ENCODE results near the gene COL1A1.
A peak's percentile ranks its signal among the peaks of the same experiment; 100 is the strongest.

DNA sequence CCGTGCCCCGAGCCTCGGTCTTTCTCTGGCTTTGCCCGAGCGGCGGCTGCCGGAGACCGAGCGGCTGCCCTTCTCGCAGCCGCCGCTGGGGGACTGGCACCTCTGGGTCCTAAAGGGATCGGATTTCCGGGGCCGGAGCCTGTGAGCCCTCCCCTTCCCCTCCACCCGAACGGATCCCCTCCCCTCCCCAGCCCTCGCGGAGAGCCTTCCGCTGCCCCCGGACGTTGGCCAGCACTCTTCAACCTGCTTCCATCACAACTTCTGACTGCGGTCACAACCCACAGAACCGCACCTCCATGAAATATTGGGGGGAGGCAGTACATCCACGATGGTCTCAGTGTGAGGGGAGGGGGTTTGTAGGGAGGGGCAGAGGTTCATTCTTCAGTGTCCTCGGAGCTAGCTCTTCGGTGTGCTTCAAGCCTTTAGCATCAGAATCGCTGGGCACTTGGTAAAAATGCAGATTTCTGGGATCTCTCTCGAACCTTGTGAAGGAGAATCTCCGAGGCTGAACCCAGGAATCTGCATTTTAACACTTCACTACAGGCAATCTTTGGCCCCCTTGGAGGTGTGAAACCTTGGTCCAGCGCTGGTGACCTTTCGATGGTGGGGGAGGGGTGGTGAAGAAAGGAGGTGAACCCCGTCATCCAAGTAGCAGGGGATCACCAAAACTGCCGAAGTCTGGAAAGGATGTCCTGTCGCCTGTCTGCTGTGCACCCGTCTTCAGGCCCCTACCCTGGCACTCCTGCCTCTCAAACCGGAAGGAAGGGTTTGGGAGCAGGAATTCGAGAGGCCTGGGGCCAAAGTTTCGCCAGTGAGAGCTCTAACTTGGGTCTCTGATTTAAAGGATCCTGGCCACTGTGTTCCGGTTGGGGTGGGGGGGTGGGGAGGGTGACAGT, 50.1 kb downstream of the COL1A1 start:
- TF ChIP-seq EP300 (IDR thresholded peaks at IDR 0.05; ENCODE audit: borderline replicate concordance): no peak
- TF ChIP-seq, protein P1, sequence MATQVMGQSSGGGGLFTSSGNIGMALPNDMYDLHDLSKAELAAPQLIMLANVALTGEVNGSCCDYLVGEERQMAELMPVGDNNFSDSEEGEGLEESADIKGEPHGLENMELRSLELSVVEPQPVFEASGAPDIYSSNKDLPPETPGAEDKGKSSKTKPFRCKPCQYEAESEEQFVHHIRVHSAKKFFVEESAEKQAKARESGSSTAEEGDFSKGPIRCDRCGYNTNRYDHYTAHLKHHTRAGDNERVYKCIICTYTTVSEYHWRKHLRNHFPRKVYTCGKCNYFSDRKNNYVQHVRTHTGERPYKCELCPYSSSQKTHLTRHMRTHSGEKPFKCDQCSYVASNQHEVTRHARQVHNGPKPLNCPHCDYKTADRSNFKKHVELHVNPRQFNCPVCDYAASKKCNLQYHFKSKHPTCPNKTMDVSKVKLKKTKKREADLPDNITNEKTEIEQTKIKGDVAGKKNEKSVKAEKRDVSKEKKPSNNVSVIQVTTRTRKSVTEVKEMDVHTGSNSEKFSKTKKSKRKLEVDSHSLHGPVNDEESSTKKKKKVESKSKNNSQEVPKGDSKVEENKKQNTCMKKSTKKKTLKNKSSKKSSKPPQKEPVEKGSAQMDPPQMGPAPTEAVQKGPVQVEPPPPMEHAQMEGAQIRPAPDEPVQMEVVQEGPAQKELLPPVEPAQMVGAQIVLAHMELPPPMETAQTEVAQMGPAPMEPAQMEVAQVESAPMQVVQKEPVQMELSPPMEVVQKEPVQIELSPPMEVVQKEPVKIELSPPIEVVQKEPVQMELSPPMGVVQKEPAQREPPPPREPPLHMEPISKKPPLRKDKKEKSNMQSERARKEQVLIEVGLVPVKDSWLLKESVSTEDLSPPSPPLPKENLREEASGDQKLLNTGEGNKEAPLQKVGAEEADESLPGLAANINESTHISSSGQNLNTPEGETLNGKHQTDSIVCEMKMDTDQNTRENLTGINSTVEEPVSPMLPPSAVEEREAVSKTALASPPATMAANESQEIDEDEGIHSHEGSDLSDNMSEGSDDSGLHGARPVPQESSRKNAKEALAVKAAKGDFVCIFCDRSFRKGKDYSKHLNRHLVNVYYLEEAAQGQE (IDR thresholded peaks at IDR 0.05; ENCODE audit: low read depth): no peak
- TF ChIP-seq FOXM1 (IDR thresholded peaks at IDR 0.05; ENCODE audit: borderline replicate concordance, low read depth): no peak
- 0 out of 2 replicates have a peak, but pooled peaks have one; percentile 12 for TF ChIP-seq TEAD4 (IDR thresholded peaks at IDR 0.05)
- TF ChIP-seq ZBTB7A (IDR thresholded peaks at IDR 0.05; ENCODE audit: low read depth): no peak
- no peak for TF ChIP-seq NFIC (IDR thresholded peaks at IDR 0.05)
- 0 out of 2 replicates have a peak, but pooled peaks have one; percentile 1 for TF ChIP-seq TCF12 (IDR thresholded peaks at IDR 0.05; ENCODE audit: low read depth)
- no peak for TF ChIP-seq CREB1 (IDR thresholded peaks at IDR 0.05; ENCODE audit: low read depth)
- TF ChIP-seq TAF1 (IDR thresholded peaks at IDR 0.05; ENCODE audit: low read depth): peak; percentile 69; the same call in 1 of the 2 replicates
- no peak for TF ChIP-seq CEBPB (IDR thresholded peaks at IDR 0.05)
- TF ChIP-seq RAD21 (IDR thresholded peaks at IDR 0.05; ENCODE audit: low read depth): no peak
- no peak; the same call in 1 of the 2 replicates for TF ChIP-seq MAX (IDR thresholded peaks at IDR 0.05)
- no peak for TF ChIP-seq YY1 (IDR thresholded peaks at IDR 0.05; ENCODE audit: low read depth)
- TF ChIP-seq EGR1 (IDR thresholded peaks at IDR 0.05): no peak
